SU-DHL-6 (cell line): ENCODE measurements around the gene CLEC2D.

Experiments used
- EZH2phosphoT487 ChIP-seq: fragments of 200-600 bp; sonication (generic), shearing (Covaris generic); conservative IDR thresholded peaks from 2 replicates; pipeline ENCODE4 v1.6.1; 2018; ENCODE audit warnings: mild to moderate bottlenecking, antibody characterized with exemption, low read length, moderate library complexity, mixed read lengths
- TF ChIP-seq, protein P1 (sequence below): fragments of 200-600 bp; sonication (generic); IDR thresholded peaks from one replicate; pipeline ENCODE4 v1.5.1; 2017; ENCODE audit warnings: antibody characterized with exemption, mild to moderate bottlenecking, low read length, moderate library complexity; ENCODE audit not compliant: insufficient read depth, poor library complexity, severe bottlenecking

DNA sequence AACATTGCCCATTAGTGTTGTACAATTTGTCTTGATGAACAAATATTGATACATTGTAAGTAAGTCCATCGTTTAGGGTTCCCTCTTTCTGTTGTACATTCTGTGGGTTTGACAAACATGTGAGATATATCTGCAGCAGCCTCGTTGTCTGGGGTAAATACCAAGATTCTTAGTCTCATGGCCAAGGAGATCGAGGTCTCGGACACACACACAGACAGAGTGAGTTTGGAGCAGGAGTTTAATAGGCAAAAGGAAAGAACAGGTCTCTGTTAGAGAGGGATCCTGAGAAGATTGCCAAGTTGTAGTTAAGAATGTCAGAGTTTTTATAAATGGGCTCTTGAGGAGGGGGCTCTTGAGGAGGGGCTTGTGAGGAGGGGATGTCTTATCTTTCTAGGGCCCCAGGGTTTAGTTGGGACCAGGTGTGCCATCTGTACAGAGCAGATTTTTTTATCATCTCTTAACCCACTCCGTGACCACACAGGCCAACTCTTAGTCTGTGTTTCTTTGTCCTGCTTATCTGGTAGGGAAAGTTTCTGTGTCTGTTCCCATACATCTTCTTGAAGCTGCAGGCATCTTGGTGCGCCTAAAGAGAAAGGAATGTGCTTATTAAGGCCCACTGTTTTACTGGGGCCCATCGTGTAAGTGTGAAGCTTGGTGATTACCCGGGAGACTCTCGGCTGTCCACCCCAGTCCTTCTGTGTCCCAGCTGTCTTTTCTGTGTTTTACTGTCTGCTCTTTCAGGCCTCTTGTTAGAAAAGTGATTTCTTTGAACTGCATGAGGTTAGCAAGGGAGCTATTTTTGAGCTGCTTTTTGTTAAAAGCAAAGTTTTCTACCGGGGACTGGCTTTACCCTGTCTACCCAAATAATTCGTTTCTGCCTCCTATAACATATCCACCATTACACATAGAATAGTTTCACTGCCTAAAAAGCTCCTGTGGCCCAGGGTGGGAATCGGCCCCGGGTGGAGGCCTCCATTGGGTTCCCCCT is 22.4 kb upstream of the CLEC2D start:
- TF ChIP-seq, protein P1, sequence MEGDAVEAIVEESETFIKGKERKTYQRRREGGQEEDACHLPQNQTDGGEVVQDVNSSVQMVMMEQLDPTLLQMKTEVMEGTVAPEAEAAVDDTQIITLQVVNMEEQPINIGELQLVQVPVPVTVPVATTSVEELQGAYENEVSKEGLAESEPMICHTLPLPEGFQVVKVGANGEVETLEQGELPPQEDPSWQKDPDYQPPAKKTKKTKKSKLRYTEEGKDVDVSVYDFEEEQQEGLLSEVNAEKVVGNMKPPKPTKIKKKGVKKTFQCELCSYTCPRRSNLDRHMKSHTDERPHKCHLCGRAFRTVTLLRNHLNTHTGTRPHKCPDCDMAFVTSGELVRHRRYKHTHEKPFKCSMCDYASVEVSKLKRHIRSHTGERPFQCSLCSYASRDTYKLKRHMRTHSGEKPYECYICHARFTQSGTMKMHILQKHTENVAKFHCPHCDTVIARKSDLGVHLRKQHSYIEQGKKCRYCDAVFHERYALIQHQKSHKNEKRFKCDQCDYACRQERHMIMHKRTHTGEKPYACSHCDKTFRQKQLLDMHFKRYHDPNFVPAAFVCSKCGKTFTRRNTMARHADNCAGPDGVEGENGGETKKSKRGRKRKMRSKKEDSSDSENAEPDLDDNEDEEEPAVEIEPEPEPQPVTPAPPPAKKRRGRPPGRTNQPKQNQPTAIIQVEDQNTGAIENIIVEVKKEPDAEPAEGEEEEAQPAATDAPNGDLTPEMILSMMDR: no peak
- no peak for TF ChIP-seq EZH2phosphoT487
